ENCODE measurements around the gene ETV4.

GRCh38 chr17:43591779-43592562 lies 45.8 kb upstream of the ETV4 start:
- no peak for TF ChIP-seq EZH2 (IDR thresholded peaks at IDR 0.05; ENCODE audit: insufficient read depth, poor library complexity, severe bottlenecking)
- no peak for TF ChIP-seq EZH2phosphoT487 (IDR thresholded peaks at IDR 0.05; ENCODE audit: insufficient read depth, low read depth)
